ENCODE results near the gene KIF16B. TPM values are rescaled to one million over a fixed set of nuclear protein-coding genes. Genes with fewer than 3 reads are reported as not detected.
"Not testable (repeated sequence)": the region's sequence is repeated elsewhere in the genome, so short reads cannot be mapped to it uniquely, and the experiment has no call there.

The KIF16B gene
- total RNA-seq, 4 donors from 2014 or later, result 8.7 to 20.6 (median 16.6) TPM

- TF ChIP-seq CTCF (IDR thresholded peaks at IDR 0.05), result no peak
- TF ChIP-seq POLR2A (IDR thresholded peaks at IDR 0.05), result no peak
- Histone ChIP-seq H3K36me3 (no peaks in the 10 kb centered on the region), H3K9me3 (no peaks in the 10 kb centered on the region), H3K27me3 (no peaks in the 10 kb centered on the region), H3K4me3 (no peak overlapping the region), H3K27ac (no peak overlapping the region), H3K4me1 (no peaks in the 10 kb centered on the region)
- intact Hi-C loops (cut with DNase I; ENCODE audit: low total_unique reads), result no loop called here
- no peak for DNase-seq
Observed at GRCh38 chr20:16260911-16261310, 312.3 kb downstream of the KIF16B start.

- H3K27ac ChIP-seq; H3K4me1 ChIP-seq; H3K9me3 ChIP-seq; H3K27me3 ChIP-seq; H3K36me3 ChIP-seq; intact Hi-C loops (cut with DNase I; ENCODE audit: low total_unique reads); DNase-seq; H3K4me3 ChIP-seq: not testable (repeated sequence)
Observed at GRCh38 chr20:16260133-16260532, 313.1 kb downstream of the KIF16B start.

- Histone ChIP-seq H3K36me3 (no peaks in the 10 kb centered on the region), H3K27me3 (no peaks in the 10 kb centered on the region), H3K4me3 (no peak overlapping the region), H3K4me1 (no peaks in the 10 kb centered on the region), H3K9me3 (no peaks in the 10 kb centered on the region), H3K27ac (no peak overlapping the region)
- TF ChIP-seq CTCF (IDR thresholded peaks at IDR 0.05) (no peak), POLR2A (IDR thresholded peaks at IDR 0.05) (no peak)
- no peak for DNase-seq
- intact Hi-C loops (cut with DNase I; ENCODE audit: low total_unique reads), result no loop called here
Observed at GRCh38 chr20:16258766-16259165, 314.5 kb downstream of the KIF16B start.

GRCh38 chr20:16257813-16258430, 315.3 kb downstream of the KIF16B start:
- Histone ChIP-seq H3K36me3 (no peaks in the 10 kb centered on the region), H3K9me3 (no peaks in the 10 kb centered on the region), H3K4me3 (no peak overlapping the region), H3K4me1 (no peaks in the 10 kb centered on the region), H3K27ac (no peak overlapping the region), H3K27me3 (no peaks in the 10 kb centered on the region)
- intact Hi-C loops (cut with DNase I; ENCODE audit: low total_unique reads), result no loop called here
- no peak for TF ChIP-seq CTCF (IDR thresholded peaks at IDR 0.05)
- no peak for DNase-seq

- TF ChIP-seq CTCF (IDR thresholded peaks at IDR 0.05) (no peak), POLR2A (IDR thresholded peaks at IDR 0.05) (no peak)
- no peak overlapping the region for H3K27ac ChIP-seq
- H3K27me3 ChIP-seq, result no peaks in the 10 kb centered on the region
- DNase-seq, result no peak
- H3K9me3 ChIP-seq, result no peaks in the 10 kb centered on the region
- H3K4me1 ChIP-seq, result no peaks in the 10 kb centered on the region
- no peak overlapping the region for H3K4me3 ChIP-seq
- intact Hi-C loops (cut with DNase I; ENCODE audit: low total_unique reads), result no loop called here
- no peaks in the 10 kb centered on the region for H3K36me3 ChIP-seq
Observed at GRCh38 chr20:16257021-16257420, 316.2 kb downstream of the KIF16B start.

GRCh38 chr20:16246870-16247269, 326.4 kb downstream of the KIF16B start:
- H3K4me1 ChIP-seq, result no peaks in the 10 kb centered on the region
- no peak for TF ChIP-seq POLR2A (IDR thresholded peaks at IDR 0.05)
- TF ChIP-seq CTCF (IDR thresholded peaks at IDR 0.05), result no peak
- H3K27me3 ChIP-seq, result no peaks in the 10 kb centered on the region
- H3K27ac ChIP-seq, result no peak overlapping the region
- no peak for DNase-seq
- H3K36me3 ChIP-seq, result no peaks in the 10 kb centered on the region
- intact Hi-C loops (cut with DNase I; ENCODE audit: low total_unique reads), result no loop called here
- H3K9me3 ChIP-seq, result no peaks in the 10 kb centered on the region
- H3K4me3 ChIP-seq, result no peak overlapping the region

Data from uterus (tissue), 4 donors.